ENCODE measurements around the gene ZNF711.

The ZNF711 gene

GRCh38 chrX:85243761-85244449, at the start of gene ZNF711, which contains the start of gene SATL1:
Gene ZNF711, plus strand, starts transcription at chrX:85243991. Its CDS starts 3,582 bp downstream, at chrX:85247573.
Gene SATL1, minus strand, starts transcription at chrX:85243779. Its CDS starts 134,811 bp downstream, at chrX:85108968.
- no peak for TF ChIP-seq CTCF (conservative IDR thresholded peaks at IDR 0.05; ENCODE audit: low read depth, low read length)
- peak; percentile 16 for DNase-seq (ENCODE audit: low read depth)
- H3K4me3 ChIP-seq (ENCODE audit: low read length) = peak within 1 kb of the TSS; percentile 77

- DNase-seq (ENCODE audit: low read depth) = no peak
- no peak overlapping the region for H3K4me3 ChIP-seq (ENCODE audit: low read length)
- TF ChIP-seq CTCF (conservative IDR thresholded peaks at IDR 0.05; ENCODE audit: low read depth, low read length) = no peak
Observed at GRCh38 chrX:85196319-85196718, 47.5 kb upstream of the ZNF711 start.

DNA sequence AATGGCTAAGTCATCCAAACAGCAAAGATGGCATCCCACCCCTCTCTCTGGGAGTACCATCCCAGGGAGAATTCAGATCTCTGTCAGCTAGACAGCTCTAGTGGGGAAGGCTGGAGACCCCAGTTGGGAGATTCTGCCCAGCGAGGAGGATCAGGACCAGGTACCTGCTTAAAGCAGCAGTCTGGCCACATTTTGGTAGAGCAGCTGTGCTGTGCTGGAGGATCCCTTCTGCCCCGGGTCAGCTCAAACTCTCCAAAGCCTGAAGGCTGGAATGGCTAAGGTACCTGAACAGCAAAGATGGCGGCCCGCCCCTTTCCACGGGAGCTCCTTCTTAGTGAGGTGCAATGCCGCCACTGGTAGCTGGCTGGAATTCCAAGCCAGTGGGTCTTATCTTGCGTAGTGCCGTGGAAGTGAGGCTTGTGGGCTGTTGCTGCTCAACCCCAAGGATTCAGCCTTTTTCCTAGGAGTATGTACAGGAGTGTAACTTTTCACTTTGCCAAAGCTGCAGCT, 40.3 kb upstream of the ZNF711 start:
- no peak for DNase-seq (ENCODE audit: low read depth)
- no peak overlapping the region for H3K4me3 ChIP-seq (ENCODE audit: low read length)
- no peak for TF ChIP-seq CTCF (conservative IDR thresholded peaks at IDR 0.05; ENCODE audit: low read depth, low read length)

GRCh38 chrX:85213792-85214530, 29.8 kb upstream of the ZNF711 start:
- H3K4me3 ChIP-seq (ENCODE audit: low read length) = no peak overlapping the region
- DNase-seq (ENCODE audit: low read depth) = no peak
- TF ChIP-seq CTCF (conservative IDR thresholded peaks at IDR 0.05; ENCODE audit: low read depth, low read length) = no peak

- no peak for TF ChIP-seq CTCF (conservative IDR thresholded peaks at IDR 0.05; ENCODE audit: low read depth, low read length)
- no peak overlapping the region for H3K4me3 ChIP-seq (ENCODE audit: low read length)
- DNase-seq (ENCODE audit: low read depth) = no peak
Observed at GRCh38 chrX:85215946-85216345, 27.8 kb upstream of the ZNF711 start.

- DNase-seq (ENCODE audit: low read depth) = no peak
- TF ChIP-seq CTCF (conservative IDR thresholded peaks at IDR 0.05; ENCODE audit: low read depth, low read length) = no peak
- H3K4me3 ChIP-seq (ENCODE audit: low read length) = no peak overlapping the region
Observed at GRCh38 chrX:85221361-85221760, 22.4 kb upstream of the ZNF711 start.
